ENCODE data around the gene ARL8B.
"Not testable (repeated sequence)": the region's sequence is repeated elsewhere in the genome, so short reads cannot be mapped to it uniquely, and the experiment has no call there.

The ARL8B gene

DNA sequence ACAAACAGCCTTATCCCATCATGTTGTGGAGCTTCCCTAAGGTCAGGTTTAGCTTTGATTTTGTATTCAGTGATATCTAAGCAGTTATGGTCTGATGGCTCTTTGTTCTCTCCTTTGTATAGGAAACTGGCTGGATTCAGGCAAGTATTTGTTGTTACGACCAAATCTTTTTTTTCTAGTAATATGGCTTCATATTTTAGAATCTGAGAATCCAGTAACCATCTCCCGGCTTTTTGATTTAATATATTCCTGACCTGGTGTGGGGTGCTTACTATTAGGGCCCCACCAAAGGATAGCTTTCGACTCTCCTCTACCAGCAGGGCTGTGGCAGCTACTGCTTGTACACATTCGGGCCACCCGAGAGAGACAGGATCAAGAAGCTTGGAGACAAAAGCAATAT, 23.0 kb downstream of the ARL8B start:
- no peak for DNase-seq (ENCODE audit: low spot score)

DNA sequence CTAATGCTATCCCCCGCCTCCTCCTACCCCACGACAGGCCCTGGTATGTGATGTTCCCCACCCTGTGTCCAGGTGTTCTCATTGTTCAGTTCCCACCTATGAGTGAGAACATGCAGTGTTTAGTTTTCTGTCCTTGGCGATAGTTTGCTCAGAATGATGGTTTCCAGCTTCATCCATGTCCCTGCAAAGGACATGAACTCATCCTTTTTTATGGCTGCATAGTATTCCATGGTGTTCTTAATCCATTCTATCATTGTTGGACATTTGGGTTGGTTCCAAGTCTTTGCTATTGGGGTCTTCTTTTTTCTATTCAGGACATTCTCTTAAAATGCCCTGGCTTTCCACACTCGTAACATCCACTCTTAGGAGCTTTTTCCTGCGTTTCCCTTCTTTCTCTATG, 25.1 kb downstream of the ARL8B start:
- DNase-seq (ENCODE audit: low spot score) = not testable (repeated sequence)

DNA sequence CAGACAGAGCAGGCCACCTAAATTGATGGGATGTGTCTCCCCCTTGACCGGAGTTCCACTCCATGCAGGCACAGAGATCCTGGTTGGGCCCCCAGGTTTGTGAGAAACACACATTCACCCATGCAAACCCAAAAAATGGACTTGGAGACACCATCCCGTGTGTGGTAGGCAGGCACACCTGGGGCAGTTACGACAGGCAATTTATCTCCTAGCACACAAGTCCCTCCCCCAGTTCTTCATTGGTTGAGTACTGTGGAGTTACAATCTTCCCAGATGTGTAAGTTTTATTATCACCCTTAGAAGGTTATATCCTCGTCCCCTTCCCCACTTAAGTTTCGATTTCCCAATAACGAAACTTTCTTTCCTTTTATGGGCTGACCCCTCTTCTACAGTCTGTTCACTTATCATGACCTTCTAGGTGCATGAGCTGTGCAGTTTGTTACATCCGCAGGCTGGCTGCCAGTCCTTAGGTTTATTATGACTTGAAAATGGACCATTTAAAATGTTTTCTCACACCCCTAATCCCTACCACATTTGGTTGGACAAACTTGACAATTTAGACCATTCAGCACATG, 27.3 kb downstream of the ARL8B start:
- DNase-seq (ENCODE audit: low spot score) = no peak

DNA sequence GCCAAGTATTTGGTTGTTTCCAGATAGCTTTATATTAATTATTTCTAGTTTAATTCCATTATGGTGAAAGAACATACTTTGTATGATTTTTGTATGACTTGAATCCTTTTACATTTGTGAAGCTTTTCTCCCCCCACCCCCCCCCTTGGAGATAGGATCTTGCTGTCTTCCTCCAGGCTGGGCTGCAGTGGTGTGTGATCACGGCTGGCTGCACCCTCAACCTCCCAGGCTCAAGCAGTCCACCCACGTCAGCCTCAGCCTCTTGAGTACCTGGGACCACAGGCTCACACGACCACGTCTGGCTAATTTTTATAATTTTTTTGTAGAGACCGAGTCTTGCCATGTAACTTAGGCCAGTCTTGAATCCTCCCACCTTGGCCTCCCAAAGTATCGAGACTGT, 29.5 kb downstream of the ARL8B start:
- DNase-seq (ENCODE audit: low spot score) = no peak

DNA sequence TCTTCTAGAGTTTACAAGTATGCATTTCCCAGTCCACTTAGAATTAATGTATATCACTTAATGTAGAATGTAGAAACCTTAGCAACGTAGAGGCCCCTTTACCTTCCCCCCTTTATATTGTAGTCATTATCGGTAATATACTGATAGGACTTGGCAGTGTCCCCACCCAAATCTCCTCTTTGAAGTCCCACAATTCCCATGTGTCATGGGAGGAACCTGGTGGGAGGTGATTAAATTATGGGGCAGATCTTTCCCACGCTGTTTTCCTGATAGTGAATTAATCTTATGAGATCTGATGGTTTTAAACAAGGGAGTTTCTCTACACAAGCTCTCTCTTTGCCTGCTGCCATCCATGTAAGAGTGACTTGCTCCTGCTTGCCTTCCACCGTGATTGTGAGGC, 31.0 kb downstream of the ARL8B start:
- DNase-seq (ENCODE audit: low spot score) = no peak

DNA sequence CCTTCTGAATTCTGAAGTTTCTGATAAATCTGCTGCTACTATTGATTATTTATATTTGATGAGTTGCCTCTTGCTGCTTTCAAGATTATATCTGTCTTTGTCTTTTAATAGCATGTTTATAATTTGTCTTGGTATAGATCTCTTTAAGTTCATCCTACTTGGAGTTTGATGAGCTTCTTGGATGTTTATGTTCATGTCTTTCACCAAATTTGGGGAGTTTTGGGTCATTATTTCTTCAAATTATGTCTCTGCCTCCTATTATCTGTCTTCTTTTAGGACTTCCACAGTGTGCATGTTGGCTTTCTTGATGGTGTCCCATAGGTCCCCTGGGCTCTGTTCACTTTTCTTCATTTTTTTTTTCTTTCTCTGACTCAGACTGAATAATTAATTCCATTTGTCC, 33.1 kb downstream of the ARL8B start:
- no peak for DNase-seq (ENCODE audit: low spot score)

DNA sequence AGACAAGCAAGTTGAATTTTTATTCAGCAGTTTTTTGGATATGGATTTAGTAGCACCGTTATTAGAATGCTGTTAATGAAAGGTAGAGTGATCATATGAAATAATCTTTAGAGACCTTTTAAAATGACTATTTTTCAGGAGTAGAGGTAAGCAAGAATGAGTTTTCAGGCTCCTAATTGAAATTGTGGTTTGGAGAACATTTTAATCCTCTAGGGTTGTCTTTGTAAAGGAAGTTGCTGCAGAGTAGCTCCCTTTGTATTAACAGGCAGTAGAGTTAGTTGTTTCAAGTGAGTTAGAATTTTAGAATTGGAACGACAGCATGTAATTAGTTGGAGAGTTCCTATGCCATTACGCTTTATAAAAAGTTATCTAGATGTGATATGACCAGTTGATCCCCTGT, 38.2 kb downstream of the ARL8B start:
- DNase-seq (ENCODE audit: low spot score) = no peak

DNA sequence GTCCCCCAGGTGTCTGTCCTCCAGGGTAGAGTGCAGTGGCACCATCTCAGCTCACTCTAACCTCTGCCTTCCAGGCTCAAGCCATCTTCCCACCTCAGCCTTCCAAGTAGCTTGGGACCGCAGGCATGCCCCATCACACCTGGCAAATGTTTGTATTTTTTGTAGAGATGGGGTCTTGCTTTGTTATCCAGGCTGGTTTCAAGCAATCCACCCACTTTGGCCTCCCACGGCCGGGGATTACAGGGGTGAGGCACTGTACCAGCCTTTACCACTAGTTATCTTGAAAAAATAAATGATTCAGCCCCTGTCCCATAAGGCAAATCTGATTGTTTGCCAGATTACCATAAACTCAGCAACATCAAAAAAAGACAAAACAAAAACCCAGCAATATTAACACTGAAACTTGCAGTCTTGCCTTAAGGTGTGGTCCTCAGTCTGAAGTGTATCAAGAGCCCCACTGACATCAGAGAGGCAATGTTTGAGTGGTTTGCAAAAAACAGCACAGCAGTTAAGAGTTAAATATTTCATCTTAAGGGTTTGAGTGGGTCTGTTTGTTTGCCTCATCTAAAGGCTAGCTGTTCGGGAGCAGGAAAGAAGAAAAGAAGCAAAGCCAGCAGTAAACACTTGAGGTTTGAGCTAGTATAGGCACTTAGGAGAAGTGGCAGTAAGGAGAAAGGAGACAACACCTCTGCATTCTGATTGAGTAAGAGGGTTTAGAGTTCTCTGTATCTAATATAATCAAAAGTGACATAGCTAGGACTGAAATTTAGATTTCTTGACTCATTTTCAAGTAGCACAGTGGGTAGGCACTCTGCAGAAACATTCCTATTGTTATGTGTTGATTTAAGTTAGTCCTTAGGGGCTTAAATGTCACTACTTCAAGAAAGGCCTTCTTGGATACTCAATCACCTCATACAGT, 39.1 kb downstream of the ARL8B start:
- no peak for DNase-seq (ENCODE audit: low spot score)

DNA sequence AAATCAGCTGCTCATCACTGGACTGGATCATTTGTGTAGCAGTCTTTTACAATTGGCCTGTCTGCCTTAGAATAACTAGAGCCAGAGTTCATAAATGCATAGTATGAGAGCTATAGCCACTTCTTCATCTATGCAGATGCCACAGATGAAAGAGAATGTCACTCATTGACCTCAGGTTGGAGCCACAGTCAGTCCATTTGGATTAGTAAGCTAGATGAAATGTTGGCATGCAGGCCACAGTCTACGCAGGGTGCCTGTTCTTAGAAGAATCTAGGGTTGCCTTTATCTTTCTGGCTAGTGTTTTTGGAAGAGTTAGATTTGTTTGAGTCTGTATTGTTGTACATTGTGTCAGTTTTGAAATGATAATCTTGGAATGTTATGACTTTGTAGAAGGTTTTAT, 40.0 kb downstream of the ARL8B start:
- no peak for DNase-seq (ENCODE audit: low spot score)

DNA sequence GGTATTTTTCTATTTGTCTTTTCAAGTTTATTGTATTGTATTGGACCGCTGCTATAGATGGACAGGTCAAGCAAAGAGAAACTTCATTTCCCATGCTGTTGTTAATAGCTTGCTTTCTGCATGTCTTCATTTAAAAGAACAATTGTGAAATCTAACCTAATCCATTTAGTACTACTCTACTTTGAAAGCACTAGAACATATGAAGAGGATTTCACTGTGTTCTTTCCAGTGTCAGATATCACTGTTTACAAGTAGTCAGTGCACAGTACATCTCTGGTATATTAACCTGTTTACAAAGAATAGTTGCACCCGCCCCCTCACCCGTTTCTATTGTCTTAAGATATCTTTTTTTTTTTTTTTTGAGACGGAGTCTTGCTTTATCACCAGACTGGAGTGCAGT, 43.6 kb downstream of the ARL8B start:
- no peak for DNase-seq (ENCODE audit: low spot score)

DNA sequence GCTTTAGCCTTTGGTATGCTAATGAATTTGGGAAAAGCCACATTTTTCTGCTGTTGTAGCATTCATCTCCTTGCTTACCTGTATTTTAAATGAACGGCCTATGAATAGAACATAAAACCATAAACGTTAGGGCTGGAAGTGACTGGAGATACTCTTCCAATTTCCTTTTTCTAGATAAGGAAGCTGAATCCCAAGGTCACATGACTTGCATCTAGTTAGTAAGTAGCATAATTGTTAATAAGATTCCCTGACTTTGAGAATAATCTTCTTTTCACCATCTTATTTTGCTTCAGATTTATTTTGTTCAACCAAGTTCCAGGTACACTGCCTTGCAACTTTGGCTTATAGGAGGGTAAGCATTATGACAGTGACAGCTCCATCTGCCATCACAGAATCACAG, 44.8 kb downstream of the ARL8B start:
- DNase-seq (ENCODE audit: low spot score) = no peak

DNA sequence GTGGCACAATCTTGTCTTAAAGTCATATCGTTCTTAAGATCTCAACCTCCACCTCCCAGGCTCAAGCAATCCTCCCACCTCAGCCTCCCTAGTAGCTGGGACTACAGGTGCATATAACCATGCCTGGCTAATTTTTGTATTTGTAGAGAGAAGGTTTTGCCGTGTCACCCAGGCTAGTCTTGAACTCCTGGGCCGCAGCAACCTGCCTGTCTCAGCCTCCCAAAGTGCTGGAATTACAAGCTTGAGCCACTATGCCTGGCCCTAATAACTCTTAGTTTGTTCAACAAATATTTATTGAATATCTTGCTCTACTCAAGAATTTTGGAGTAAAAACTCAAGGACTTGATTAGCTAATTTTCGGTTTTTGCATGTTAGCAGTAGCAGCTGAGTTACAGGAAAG, 46.0 kb downstream of the ARL8B start:
- no peak for DNase-seq (ENCODE audit: low spot score)

DNA sequence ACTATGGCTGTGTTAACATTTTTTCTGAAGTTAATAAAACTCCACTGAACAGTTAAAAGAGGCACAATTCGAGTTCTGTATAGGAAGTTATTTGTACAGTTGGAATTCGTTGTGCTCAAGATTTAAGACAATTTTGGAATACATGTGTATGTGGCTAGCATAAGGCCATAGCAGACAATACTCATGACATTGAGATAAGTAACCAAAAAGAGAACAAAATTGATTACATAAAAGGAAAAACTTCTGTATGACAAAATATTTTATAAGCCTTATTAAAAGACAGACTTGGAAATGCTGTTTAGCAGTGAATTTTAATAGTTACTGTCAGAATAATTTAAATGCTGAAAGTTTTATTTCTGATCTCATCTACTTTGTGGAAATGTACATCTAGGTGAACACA, 47.7 kb downstream of the ARL8B start:
- DNase-seq (ENCODE audit: low spot score) = no peak

DNA sequence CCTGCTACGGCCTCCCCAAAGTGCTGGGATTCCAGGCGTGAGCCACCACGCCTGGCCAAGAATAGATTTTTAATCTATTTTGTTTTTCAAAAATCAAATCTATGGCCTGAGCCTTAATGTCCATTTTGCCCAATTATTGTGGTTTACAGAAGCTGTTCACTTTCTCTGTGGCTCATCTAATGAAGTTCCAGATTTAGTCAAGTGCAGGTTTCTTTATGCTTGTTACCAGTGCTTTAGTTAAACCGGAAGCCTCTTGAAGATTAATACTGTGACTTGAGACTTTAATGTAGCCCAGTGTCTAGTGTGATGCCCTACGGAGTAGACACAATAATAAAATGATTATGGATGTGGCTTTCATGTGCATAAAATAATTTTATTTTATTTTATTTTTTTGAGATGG, 48.9 kb downstream of the ARL8B start:
- DNase-seq (ENCODE audit: low spot score) = no peak

DNA sequence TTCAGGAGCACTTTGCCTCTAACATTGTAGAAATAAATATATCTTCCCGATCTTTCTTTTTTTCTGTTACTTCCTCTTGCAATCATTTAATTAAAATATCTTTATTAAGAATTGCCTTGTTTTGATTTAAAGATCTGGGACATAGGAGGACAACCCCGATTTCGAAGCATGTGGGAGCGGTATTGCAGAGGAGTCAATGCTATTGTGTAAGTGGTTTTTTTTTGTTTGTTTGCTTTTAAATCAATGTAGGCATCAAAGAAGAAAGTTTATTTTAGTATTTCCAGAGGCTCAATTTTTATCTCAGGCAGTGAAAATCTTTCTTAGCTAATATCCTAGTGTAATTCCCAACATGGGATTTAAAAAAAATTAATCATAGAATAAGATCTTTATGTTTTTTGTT, 49.9 kb downstream of the ARL8B start:
- DNase-seq (ENCODE audit: low spot score) = no peak

DNA sequence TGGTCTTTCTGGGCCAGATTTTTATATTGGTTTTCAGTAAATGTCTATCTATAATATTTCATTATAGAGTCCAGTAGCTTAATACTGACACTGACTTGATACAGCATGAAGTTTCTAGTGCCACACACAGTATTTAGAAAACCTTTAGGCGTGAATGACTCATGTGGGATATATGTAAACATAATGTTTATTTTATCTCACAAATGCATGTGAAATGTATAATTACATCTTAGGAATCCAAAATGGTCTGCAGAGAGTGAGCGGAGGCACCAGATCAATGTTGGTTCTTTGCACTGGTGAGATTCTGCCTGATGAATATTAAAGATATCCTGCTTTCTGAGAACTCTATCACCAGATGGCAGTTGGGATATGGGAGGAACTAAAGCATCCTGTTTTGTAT, 56.9 kb downstream of the ARL8B start:
- not testable (repeated sequence) for DNase-seq (ENCODE audit: low spot score)

DNA sequence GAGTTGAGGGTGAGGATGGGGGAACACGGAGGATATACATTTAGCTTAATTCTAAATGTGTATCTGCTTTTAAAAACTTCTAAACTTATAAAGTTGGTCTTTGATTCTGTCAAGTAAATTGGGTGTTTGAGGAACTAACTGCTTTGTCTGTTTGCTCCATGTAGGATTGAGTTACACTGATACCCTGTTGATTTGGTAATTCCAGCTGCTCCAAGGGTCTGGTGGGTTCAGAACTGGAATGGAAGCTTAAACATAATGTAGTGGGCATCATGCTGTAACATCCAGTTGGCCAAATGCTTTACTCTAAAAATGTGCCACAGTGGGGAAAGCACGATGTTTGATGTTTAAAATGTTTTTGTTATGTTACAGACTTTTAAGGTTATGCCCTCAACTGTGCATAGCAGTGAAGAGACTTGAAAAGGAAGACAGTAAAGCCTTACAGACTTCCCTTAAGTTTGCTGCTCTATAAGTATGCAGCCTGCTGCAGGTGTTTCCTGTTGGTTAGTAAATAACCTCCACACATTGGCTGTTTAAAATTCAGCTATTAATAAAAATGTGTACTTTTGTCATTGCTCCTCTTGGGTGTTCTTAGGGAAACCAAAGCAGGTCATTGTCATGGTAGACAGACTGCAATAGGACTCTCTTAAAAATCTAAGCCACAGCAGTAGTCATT, 59.5 kb downstream of the ARL8B start:
- no peak for DNase-seq (ENCODE audit: low spot score)

DNA sequence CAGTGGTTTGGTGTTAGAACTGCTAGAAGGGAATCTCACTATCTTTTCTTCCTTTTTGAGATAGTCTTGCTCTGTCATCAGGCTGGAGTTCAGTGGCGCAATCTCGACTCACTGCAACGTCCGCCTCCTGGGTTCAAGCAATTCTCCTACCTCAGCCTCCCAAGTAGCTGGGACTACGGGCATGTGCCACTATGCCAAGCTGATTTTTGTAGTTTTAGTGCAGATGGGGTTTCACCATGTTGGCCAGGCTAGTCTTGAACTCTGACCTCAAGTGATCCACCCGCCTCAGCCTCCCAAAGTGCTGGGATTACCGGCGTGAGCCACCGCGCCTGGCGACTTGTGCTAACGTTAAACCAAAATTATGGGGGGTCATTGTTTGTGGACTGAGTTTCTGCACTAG, 61.6 kb downstream of the ARL8B start:
- not testable (repeated sequence) for DNase-seq (ENCODE audit: low spot score)

DNA sequence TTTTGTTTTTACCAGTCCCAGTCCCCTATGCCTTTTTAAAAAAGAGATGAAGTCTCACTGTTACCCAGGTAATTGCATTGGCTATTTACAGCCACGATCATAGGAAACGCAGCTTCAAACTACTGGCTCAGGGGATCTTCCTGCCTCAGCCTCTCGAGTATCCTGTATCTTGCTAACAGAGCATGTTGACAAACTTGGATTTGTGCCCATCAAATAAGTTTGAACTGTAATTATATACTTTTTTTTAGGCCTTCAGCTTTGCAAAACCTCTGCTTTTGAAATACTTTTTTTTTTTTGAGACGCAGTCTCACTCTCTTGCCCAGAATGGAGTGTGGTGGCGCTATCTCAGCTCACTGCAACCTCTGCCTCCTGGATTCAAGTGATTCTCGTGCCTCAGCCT, 62.4 kb downstream of the ARL8B start:
- no peak for DNase-seq (ENCODE audit: low spot score)

DNA sequence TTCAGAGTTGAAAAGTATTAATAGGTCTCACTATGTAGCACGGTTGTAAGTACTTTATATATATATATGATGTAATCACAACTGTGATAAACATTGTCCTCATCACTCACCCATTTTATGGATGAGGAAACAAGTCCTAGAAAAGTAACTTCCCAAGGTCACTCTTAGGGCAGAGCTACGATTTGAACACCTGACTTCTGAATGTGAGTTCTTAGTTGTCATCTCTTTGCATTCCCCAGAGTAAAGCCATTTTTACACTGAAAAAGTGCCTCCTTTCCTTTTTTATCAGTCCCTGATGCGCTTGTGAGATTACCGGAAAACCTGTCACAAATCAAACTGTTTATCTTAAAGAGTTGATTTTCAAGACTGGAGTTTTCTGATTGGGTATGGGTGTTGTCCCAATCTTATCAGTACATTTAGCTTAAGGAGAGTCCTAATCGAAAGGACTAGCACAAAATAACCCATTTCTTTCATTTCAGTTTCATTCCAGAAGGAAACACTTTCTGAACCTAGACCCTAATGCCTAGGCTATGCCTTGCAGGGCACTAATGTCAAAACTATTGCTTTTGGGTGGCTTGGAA, 63.1 kb downstream of the ARL8B start:
- no peak for DNase-seq (ENCODE audit: low spot score)

DNA sequence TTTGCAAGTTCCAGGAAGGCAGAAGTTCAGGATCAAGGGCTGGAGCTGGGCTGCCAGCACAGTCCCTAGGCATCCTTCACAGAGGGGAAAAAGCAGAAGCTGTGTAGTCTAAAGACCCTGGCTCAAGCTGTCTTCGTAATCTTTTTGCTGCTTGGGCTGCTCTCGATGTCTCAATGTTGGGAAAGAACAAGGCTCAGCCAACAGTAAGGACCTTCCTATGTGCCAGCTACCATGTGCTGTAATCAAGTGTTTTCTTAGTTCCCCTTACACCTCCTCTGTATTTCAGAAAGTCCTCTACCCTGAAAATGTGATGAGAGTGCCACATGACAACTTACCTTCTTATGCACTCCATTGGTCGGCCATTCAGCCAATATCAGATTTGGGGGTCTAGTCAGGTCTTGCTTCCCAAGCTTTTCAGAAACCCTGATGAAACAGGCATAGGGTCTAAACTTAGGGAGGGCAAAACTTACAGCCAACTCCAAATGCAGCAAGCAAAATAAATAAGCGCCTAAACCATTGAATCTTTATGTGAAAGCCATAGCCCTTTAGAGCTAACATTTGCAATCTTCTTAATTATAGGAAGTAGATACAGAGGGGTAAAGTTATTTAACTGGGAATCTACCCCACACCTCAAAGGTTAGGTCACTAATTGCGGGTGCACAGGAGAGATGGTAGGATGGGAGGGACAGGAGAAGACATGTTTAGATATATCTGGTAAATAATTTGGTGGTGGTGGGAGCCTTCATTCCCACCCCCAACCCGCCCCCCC, 64.2 kb downstream of the ARL8B start:
- no peak for DNase-seq (ENCODE audit: low spot score)

DNA sequence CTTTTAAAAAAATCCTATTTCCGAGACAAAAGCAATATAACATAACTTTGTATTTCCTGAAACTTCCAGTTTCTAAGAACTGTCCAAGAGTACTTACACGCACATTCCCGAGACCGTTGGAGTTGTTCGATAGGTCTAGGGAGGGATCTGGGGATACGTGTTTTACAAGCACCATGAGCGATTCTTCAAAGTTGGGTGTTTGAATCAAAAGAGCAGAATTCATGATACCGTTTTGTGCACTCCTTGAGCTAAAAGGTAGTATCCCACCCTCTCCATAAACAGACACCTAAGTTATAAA, 64.7 kb downstream of the ARL8B start:
- no peak for DNase-seq (ENCODE audit: low spot score)
